GM12892 (cell line): ENCODE data around the gene OAT.

Experiments
- POLR2A ChIP-seq: IDR thresholded peaks from 2 replicates; pipeline ENCODE4 v1.6.1; 2011; ENCODE audit warnings: low read depth, low read length, control low read depth
- POLR2AphosphoS5 ChIP-seq: IDR thresholded peaks from 2 replicates; pipeline ENCODE4 v1.6.1; 2011; ENCODE audit warnings: low read depth, low read length, control low read depth

DNA sequence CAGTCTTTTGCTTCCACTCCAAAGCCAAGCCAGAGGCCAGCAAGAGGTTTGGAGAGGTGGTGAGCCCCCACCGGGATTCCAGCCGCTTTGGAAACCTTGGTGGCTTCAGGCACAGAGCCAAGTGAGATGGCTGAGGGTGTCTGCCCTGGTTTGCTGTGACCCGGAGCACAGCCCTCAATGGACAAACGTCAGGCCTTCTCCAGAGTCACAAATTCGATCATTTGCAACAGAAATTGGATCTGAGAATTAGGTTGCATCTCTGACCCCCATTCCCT, 32.0 kb upstream of the OAT start:
- no peak for TF ChIP-seq POLR2AphosphoS5
- no peak for TF ChIP-seq POLR2A
